Kidney capillary endothelial cell (primary cell): ENCODE results near the gene CPEB1.

Experiments
- DNase-seq: peaks from one replicate; pipeline ENCODE4 v3.0.0-alpha.2; 2018; ENCODE audit warnings: low spot score

Gene CPEB1

DNA sequence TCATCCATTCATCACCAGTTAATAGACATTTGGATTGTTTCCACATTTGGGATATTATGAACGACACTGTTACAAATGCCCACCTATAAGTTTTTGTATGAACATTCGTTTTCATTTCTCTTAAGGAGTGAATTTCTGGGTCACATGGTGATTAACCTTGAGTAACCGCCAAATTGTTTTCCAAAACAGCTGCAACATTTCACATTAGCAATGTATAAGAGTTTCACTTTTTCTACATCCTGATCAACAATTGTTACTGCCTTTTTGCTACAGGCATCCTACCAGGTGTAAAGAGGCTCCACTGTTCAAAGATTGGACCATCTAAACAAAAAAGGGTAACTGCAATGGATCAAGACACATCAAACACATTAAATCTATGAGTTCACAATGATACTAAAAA lies 52.0 kb downstream of the CPEB1 start:
- no peak for DNase-seq

GRCh38 chr15:82587805-82588204 lies 59.4 kb downstream of the CPEB1 start:
- DNase-seq: no peak

DNA sequence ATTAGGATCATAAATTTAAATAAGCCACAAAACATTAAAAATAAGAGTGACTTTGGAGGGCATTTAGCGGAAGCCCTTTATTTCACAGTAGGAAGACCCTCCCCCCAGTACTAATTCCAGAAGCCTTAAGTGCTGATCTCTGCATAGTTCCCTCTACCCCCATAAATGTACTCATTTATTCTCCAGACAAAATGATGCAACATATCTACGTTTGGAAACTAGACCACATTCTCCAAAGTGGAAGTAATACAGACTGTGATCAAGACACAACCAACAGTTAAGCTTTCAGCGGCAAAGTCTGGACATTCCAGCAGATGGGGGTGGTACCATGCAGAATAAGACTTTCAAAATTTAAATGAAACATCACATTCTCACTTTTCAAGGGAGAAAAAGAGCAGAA lies 62.1 kb downstream of the CPEB1 start:
- DNase-seq: no peak

GRCh38 chr15:82580713-82581112 lies 66.5 kb downstream of the CPEB1 start:
- no peak for DNase-seq

GRCh38 chr15:82575335-82575734 lies 71.8 kb downstream of the CPEB1 start:
- no peak for DNase-seq

DNA sequence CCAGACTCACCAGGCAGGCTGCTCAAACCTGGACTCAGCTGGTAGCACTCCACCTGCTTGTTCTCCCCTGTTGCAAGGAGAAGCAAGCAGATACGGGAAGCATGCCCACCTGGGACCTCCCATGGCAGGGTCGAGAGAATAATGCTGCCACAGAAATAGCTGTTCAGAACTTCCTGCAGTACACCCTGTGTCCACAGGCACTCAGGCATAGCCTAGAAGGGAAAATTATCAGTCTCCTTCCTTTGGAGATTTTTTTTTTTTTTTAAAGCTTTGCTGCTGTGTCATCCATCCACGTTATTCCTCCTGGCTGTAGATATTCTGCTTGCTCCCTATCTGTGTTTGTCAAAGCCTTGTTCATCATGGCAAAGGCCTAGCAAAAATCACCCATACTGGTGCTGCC lies 74.2 kb downstream of the CPEB1 start:
- DNase-seq: no peak

DNA sequence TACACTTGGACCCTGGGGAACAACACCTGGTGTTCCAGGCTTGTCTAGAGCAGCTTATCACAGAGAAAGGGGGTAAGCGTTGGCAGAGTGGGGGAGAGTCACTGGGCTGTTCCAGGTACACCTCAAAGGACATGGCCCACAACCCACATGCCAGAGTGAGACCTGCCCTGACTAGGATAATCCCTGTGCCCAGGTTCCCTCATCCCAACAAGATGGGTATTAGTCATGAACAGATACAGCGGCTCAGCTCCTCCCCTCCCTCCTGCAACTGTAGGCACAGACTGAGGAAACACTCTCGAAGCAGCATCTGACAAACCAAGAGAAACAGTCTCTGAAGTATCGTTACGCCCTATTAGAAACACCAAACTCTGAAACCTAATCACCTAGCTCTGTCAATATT lies 74.9 kb downstream of the CPEB1 start:
- DNase-seq: no peak

- DNase-seq: no peak
Measured at GRCh38 chr15:82571722-82572222, 75.4 kb downstream of the CPEB1 start.

GRCh38 chr15:82570721-82571508 lies 76.2 kb downstream of the CPEB1 start:
- DNase-seq: no peak

- DNase-seq: no peak
Measured at GRCh38 chr15:82569834-82570233, 77.3 kb downstream of the CPEB1 start.

DNA sequence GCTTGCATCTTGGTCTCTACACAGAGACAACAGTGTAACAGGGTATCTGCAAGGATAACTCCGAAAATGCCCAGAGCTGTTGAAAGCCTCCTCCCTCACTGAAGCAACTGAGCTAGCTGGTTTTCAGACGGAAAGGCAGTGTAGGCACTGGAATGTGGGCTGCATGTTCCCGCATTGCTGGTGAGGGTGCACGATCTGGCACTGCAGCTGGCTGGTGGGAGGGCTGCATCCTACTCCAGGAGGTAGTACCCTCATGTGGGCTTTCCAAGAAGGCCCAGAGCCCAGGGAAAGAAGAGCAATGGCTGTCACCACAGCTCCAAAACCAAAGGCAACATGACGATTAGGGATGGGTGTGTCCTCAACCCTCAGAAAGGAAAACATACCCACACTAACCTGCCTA lies 78.2 kb downstream of the CPEB1 start:
- no peak for DNase-seq

GRCh38 chr15:82567661-82568060 lies 79.5 kb downstream of the CPEB1 start:
- no peak for DNase-seq

DNA sequence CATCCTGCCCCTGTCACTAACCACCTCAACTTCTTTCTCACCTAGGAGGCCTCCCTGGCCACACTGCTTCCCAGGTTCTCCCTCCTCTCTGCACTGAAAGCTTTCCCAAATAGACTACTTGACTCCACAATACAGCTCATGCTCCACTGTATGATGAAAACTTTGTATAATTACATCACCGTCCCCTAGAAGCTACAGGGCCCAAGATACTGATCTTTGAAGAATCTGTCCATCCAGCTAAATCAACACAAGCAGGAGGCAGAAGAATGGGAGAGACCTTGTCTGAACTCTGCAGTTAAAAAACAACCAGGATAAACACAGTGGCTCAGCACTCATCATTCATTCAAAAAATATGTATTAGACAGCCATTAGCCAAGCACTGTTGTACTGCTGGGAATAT lies 80.5 kb downstream of the CPEB1 start:
- DNase-seq: no peak

GRCh38 chr15:82558502-82558901 lies 88.7 kb downstream of the CPEB1 start:
- DNase-seq: no peak

- DNase-seq: no peak
Measured at GRCh38 chr15:82556315-82557035, 90.7 kb downstream of the CPEB1 start.

- no peak for DNase-seq
Measured at GRCh38 chr15:82554849-82555248, 92.3 kb downstream of the CPEB1 start.

- DNase-seq: no peak
Measured at GRCh38 chr15:82554351-82554750, 92.8 kb downstream of the CPEB1 start.

DNA sequence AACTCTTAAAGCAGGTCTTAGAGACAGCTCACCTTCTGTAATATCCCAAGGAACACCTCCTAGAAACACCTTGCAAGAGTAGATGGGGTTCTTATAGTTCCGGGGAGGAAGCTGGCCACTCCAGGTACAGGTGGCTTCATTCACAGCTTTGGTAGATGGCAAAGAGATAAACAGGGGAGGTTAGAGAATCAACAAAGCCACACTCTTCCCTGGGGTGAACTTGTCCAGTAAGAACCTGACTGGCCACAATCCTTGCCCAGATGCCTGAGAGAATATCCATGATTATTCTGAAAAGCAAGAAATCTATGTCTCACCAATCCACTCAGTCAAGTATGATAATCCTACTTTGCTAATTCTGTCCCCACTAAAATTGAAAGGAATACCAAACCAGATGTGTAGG lies 93.3 kb downstream of the CPEB1 start:
- DNase-seq: no peak

- no peak for DNase-seq
Measured at GRCh38 chr15:82552861-82553260, 94.3 kb downstream of the CPEB1 start.

GRCh38 chr15:82551646-82552247 lies 95.4 kb downstream of the CPEB1 start:
- DNase-seq: no peak

DNA sequence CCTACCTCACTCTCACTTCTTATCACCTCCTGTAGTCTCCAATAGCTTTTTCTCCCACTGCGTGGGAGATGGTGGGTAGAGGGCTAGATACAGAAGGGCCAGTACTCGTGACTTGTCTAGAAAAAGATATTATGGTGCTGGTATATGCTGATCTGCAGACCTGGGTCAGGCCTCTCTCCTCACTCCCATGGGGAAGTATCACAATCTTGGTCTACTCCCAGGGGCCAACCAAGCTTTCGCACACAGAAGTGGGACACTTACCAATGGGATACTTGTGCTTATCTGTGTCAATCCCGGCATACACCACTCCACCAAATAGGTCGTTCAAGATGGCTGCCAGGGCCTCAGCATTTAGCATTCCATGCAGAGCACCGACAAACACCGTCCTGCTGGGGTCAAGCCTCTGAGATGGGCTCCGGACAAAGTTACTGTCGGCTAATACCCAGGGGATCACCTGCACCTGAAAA lies 97.9 kb downstream of the CPEB1 start:
- DNase-seq: no peak

DNA sequence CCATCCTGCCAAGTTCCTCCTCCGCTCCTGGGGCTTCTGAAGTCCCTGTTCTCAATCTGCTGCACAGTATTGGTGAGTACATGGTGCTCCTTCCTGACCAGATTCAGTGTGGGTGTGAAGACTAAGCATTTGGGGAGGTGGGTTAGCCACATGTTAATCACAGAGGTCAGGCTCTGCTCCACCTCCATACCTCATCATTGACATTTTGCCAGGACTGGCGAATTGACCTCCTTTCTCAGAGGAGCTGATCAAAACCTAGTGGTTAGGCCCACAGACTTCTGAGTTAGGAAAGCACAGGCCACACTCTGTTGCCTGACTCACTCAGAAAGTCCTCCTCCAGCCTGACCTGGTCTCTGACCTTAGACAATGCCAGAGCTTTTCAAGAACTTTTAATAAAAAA lies 98.5 kb downstream of the CPEB1 start:
- no peak for DNase-seq

GRCh38 chr15:82545478-82545877 lies 101.7 kb downstream of the CPEB1 start:
- DNase-seq: no peak
